HG02870 (cell line): Measurements from ENCODE around the gene SPOCK1.
"Not testable (repeated sequence)": the region's sequence is repeated elsewhere in the genome, so short reads cannot be mapped to it uniquely, and the experiment has no call there.

Experiments
- ATAC-seq: cut with Tn5 transposase; IDR thresholded peaks from one replicate; pipeline ENCODE4 v1.9.1; 2021; ENCODE audit warnings: mild to moderate bottlenecking, moderate library complexity; ENCODE audit not compliant: unreplicated experiment

The SPOCK1 gene

GRCh38 chr5:137399911-137400310 lies 99.2 kb downstream of the SPOCK1 start:
- ATAC-seq, result no peak

GRCh38 chr5:137398751-137399150 lies 100.4 kb downstream of the SPOCK1 start:
- no peak for ATAC-seq

DNA sequence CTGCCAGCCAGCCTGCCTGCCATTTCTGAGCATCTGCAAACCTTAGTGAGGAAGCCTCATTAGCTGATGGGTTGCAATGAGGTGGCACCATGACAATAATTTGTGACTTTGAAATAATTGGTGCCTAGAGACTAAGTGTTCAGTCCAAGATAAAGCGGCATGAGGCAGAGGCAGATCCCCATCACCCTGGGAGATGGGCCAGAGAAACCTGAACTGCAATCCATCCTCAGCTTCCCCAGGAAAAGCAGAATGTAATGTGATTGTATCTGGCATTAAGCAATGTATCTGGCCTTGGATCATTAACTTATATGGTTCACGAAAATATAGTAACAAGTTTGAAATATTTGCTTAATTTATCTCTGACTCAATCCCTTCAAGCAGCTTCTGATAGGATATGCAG lies 101.0 kb downstream of the SPOCK1 start:
- ATAC-seq, result no peak

- ATAC-seq, result no peak
These were observed 103.9 kb downstream of the SPOCK1 start for GRCh38 chr5:137395011-137395755.

DNA sequence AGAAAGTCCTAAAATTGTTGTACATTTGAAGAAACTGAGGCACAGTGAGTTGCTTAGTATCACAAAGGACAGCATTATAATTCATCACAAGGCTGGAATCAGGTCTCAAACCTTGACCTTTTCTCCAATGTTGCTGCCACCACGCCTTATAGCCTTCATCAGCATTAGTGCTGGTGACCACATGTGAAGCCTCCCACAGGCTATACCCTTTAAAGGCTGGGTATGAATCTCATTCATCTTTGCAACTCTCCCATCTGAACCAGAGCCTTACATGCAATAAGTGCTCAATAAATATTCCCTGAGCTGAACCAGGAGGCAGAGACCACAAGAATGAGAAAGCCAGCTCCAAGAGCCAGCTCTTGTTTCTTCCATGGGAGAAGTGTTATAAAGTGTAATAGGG lies 104.7 kb downstream of the SPOCK1 start:
- ATAC-seq, result no peak

DNA sequence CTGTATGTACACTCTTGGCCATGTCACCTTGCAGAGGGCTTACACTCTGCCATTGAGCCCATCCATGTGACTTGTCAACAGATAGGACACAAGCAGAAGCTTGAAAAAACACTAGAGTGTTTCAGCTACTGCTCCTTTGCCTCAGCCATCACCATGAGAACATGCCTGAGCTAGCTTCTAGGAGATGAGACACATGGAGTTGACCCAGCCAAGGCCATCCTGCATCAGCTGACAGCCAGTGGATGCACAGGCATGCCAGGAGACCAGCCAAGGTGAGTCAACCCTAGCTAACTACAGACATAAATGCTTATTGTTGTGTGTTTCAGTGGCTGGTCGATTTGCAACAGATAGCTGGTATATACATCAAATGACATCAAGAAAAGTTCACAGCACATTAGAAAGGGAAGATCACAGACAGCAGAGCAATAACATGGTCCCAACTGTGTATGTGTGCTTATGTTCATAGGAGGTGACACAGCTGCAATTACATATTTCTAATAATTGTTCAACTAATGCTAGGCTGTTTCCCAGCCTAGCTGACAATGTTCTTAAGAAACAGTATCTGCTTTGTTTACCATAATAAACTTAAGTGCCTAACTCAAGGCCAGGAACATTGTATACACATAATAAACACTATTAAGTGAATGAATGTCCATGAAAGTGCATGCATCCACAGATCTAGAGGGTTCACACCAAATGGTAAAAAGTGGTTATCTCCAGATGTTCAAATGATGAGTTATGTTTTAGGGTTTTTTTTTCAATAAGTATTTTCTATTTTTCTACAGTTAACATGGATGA lies 105.7 kb downstream of the SPOCK1 start:
- no peak for ATAC-seq

DNA sequence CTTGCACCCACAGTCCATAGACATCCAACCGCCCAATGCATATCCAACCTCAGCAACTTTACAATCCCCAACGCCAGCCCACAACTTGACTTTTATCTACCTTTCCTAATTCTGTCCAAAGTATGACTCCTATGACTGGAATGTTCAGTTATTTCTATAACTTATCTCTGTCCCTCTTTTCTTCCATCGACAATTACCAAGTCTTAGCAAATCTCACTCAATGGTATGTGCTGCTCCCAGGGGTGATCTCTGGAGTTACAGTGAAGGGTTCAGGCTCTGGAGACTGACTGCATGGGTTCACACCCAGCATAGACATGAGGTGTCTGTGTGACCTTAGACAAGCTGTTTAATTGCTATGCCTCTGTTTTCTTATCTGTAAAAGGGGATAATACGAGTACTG lies 106.9 kb downstream of the SPOCK1 start:
- ATAC-seq, result no peak

DNA sequence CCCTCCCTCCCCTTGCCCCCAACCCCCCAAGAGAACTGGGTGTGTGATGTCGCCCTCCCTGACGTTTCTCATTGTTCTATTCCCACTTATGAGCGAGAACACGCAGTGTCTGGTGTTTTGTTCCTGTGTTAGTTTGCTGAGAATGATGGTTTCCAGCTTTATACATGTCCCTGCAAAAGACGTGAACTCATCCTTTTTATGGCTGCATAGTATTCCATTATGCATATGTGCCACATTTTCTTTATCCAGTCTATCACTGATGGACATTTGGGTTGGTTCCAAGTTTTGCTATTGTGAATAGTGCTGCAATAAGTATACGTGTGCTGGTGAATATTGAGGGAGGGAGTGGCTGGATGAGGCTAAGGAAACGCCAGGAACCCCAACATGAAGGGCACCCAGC lies 108.1 kb downstream of the SPOCK1 start:
- not testable (repeated sequence) for ATAC-seq

- ATAC-seq, result no peak
These were observed 110.1 kb downstream of the SPOCK1 start for GRCh38 chr5:137389042-137389441.

- ATAC-seq, result no peak
These were observed 114.1 kb downstream of the SPOCK1 start for GRCh38 chr5:137385064-137385463.

GRCh38 chr5:137383909-137384308 lies 115.2 kb downstream of the SPOCK1 start:
- ATAC-seq, result no peak

GRCh38 chr5:137381555-137381954 lies 117.6 kb downstream of the SPOCK1 start:
- no peak for ATAC-seq

GRCh38 chr5:137379555-137380286 lies 119.4 kb downstream of the SPOCK1 start:
- no peak for ATAC-seq

- ATAC-seq, result no peak
These were observed 123.2 kb downstream of the SPOCK1 start for GRCh38 chr5:137375741-137376526.

DNA sequence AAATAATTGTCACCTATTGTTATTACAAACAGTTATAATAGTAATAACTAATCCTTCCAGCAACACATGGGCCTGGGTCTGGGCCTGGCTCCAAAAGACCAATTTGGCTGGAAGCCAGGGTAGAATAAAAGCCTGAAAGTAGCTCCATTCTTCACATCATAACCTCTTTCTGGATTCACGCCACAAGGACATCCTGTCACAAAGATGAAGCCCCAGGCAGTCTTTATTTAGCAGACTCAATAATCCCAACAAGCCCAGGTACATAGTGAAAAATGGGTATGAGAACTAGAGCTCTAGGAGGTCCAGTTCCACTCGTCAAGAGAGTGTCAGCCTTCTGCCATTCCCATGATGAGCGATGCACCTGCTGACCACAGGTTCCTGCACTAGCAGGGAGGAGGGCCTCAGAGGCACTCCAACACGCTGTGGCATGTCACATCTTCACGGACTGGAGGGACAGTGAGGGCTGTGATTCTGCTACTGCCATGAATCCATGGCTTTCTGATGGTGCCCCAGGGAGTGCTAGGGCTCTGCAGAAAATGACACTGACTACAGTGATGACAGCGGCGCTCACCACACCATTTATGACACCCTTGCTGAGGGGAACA lies 124.9 kb downstream of the SPOCK1 start:
- no peak for ATAC-seq

DNA sequence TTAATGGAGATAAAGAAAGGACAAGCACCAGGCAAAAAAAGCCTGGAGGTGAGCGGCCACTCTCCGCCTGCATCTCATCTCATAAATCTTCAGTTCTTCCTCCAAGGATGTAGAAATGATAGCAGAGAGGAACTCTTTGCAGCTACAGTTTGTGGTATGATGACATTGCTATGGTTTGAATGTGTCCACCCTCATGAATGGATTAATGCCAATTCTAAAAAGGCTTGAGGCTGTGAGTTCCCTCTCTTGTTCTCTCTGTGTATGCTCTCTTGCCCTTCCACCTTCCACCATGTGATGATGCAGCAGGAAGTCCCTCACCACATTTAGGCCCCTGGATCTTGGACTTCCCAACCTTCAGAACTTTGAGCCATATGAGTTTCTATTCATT lies 126.4 kb downstream of the SPOCK1 start:
- no peak for ATAC-seq

GRCh38 chr5:137372016-137372772 lies 126.9 kb downstream of the SPOCK1 start:
- no peak for ATAC-seq

DNA sequence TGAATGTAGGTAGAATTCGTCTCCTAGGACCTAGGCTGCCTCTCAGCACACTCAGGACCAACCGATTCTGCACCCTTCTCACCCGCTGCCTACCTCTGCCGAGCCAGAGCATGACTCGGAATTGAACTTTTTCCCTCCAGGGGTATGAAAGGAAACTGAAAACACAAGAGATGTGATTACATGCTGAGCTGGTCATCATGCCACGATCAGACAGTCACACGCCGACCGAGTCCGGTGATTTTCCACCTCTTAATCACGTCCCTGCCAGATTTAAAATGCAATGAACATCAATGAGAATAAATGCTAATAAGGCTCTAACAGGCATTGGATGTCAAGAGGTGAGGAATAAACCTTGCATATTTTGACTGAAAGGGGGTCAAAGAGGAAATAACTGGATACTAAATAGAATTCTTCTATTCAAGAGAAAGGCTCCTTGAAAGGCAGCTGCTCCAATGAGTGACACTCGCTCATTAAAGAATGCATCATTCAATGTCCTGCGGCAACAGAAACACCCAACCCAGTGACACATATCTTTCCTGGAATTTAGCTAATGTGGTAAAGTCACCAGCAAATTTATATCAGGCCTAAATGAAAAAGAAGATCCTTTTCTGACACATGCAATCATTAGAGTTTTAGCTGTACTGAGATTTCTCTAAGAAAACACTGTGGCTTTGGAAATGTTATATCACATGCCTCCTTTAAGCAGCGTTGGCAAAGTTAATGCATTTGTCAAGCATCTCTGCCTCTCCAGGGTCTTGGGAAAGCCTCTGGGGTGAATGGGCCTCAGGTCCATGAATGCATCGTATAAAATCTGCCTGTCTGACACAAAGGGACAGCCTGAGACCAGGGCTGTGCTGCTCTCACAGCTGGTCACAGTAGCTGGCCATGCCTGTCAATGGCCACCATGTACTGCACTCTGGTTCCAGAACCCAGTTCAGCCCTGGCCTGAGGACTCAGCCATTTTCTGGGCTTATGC lies 128.7 kb downstream of the SPOCK1 start:
- no peak for ATAC-seq

- ATAC-seq, result no peak
These were observed 130.5 kb downstream of the SPOCK1 start for GRCh38 chr5:137368651-137369050.
